ENCODE data around the gene CFAP46.

DNA sequence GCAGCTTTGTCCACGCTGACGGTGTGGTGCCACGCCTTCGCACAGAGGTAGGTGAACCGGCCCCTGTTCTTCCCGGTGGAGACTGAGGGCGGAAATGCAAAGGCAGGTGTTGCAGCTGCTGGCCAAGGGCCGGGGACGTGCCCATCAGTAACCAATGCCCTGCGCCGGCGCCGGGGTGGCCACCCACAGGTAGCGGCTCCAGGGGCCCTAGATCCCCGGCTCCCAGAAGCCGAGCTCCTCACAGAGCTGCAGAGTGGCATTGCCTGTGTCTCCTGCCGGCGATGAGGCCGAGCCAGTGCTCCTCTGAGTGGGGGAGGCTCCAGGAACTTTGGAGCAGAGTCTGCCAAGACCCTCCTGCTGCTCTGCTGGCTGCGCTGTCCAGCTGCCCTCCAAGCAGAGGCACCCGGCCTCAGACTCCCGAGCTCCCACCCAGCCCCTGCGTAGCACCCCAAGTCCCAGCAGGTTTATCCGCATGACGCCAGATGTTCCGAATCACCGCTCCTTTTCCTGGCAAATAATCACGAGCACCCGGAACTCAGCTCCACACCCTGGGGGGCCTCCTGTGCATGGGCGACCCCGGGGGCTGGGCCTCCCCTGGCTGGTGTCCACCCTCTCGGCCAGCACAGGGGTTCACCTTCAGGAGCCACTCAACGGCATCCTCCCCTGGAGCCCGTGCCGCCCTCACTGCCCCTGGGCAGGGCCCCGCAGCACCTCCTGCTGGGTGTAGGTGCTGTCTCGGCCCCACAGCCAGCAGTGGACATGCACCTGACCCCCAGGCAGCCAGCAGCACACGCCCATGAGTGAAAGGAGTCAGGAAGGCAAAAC lies 22.1 kb downstream of the CFAP46 start:
- TF ChIP-seq, protein P1, sequence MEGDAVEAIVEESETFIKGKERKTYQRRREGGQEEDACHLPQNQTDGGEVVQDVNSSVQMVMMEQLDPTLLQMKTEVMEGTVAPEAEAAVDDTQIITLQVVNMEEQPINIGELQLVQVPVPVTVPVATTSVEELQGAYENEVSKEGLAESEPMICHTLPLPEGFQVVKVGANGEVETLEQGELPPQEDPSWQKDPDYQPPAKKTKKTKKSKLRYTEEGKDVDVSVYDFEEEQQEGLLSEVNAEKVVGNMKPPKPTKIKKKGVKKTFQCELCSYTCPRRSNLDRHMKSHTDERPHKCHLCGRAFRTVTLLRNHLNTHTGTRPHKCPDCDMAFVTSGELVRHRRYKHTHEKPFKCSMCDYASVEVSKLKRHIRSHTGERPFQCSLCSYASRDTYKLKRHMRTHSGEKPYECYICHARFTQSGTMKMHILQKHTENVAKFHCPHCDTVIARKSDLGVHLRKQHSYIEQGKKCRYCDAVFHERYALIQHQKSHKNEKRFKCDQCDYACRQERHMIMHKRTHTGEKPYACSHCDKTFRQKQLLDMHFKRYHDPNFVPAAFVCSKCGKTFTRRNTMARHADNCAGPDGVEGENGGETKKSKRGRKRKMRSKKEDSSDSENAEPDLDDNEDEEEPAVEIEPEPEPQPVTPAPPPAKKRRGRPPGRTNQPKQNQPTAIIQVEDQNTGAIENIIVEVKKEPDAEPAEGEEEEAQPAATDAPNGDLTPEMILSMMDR (IDR thresholded peaks at IDR 0.05; ENCODE audit: insufficient read depth, low read length, poor library complexity, severe bottlenecking): no peak
- TF ChIP-seq EZH2phosphoT487 (conservative IDR thresholded peaks at IDR 0.05; ENCODE audit: low read length): no peak

Data from SU-DHL-6 (cell line).